Transverse colon (tissue), 4 donors: Measurements from ENCODE around the gene DNAH8.

ENCODE experiments used
- EP300 ChIP-seq: sonication (generic); formaldehyde crosslinking; IDR thresholded peaks from one replicate; pipeline ENCODE4 v1.6.1; 2017; ENCODE audit warnings: antibody characterized with exemption, low read depth
- POLR2A ChIP-seq: fragments of 450-650 bp; IDR thresholded peaks from one replicate; pipeline ENCODE4 v1.6.1; 2016; ENCODE audit warnings: antibody characterized with exemption, mild to moderate bottlenecking, moderate library complexity
- POLR2AphosphoS5 ChIP-seq, 3 donors: sonication (generic); formaldehyde crosslinking; IDR thresholded peaks; one replicate each; pipeline ENCODE4 v1.6.1; 2016; ENCODE audit warnings: antibody characterized with exemption in 3 of 3
- TF ChIP-seq, protein P1 (sequence below), 5 experiments: fragments of 200-600 bp in 3 of 5; fragments of 450-650 bp in 2 of 5; sonication (generic) in 3 of 5; IDR thresholded peaks; 1 replicate in 2 of 5; 2 replicates in 3 of 5; pipeline ENCODE4 v1.5.1; 2016 to 2017; ENCODE audit warnings: antibody characterized with exemption in 5 of 5, inconsistent platforms in 3 of 5, mild to moderate bottlenecking in 2 of 5, moderate library complexity in 1 of 5

DNA sequence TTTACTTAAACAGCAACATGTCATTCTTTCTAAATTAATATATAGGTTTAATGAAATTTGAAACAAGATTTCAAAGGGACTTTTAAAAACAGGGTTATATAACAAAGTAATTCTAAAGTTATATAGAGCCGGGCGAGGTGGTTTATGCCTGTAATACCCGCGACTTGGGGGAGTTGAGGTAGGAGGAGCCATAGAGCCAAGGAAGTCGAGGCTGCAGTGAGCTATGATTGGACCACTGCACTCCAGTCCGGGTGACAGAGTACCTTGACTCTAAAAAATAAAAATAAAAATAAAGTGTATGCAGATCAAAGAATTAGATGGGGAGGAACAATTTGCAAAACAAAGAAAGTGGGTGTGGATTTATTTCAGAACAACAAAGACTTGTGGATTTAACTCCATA is 182.4 kb downstream of the DNAH8 start:
- TF ChIP-seq, protein P1, sequence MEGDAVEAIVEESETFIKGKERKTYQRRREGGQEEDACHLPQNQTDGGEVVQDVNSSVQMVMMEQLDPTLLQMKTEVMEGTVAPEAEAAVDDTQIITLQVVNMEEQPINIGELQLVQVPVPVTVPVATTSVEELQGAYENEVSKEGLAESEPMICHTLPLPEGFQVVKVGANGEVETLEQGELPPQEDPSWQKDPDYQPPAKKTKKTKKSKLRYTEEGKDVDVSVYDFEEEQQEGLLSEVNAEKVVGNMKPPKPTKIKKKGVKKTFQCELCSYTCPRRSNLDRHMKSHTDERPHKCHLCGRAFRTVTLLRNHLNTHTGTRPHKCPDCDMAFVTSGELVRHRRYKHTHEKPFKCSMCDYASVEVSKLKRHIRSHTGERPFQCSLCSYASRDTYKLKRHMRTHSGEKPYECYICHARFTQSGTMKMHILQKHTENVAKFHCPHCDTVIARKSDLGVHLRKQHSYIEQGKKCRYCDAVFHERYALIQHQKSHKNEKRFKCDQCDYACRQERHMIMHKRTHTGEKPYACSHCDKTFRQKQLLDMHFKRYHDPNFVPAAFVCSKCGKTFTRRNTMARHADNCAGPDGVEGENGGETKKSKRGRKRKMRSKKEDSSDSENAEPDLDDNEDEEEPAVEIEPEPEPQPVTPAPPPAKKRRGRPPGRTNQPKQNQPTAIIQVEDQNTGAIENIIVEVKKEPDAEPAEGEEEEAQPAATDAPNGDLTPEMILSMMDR (IDR thresholded peaks at IDR 0.05): no peak
- TF ChIP-seq EP300 (no peak), POLR2A (no peak), POLR2AphosphoS5 (IDR thresholded peaks at IDR 0.05) (no peak)
